ENCODE results near the gene N4BP2L2. TPM values are rescaled to one million over a fixed set of nuclear protein-coding genes. Genes with fewer than 3 reads are reported as not detected.

Gene N4BP2L2
- total RNA-seq, 2 donors from 2014 or later = 141 to 155 TPM

DNA sequence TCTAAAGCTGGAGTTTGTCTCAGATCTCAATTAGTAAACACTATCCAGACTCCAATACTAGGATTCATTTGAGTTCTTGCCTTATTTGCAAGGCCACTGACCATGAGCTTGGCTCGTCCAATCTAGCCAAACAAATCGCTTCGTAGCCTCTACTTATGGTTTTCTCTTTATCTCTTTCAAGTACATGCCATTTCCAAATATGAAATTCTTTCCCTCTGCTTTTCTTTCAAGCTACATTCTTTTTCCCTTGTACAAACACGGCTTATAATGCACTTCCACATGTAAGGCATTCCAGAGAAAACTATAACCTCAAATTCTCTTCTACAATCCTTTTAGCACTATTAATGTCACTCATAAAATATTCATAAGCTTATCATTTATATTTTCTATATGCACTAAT, 99.7 kb downstream of the N4BP2L2 start:
- Mint-ChIP-seq H3K9me3 (no peaks in the 10 kb centered on the region), H3K4me3 (no peak overlapping the region), H3K27me3 (no peaks in the 10 kb centered on the region), H3K36me3 (no peaks in the 10 kb centered on the region), H3K4me1 (ENCODE audit: low read depth in 2 of 2) (no peaks in the 10 kb centered on the region), H3K27ac (no peak overlapping the region)
- DNase-seq (ENCODE audit: low spot score) (no peak), ATAC-seq (no peak)

DNA sequence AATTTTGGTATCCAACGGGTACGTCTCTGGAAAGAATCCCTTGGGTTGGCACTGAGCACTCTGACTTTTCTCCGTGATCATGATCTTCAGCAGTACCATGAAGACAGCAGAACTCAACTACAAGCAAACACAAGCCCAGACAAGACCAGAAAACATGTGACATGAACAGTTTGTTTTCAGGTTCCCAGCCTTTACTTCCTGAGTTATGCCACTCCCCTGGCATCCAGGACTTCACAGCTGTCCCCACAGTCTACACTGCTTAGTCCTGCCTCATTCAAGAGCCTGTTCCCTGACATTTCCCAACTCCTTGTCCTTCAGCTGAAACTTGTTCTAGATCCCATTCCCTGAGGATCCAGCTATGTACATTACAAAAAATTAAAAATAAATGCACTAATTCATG, 105.7 kb downstream of the N4BP2L2 start:
- no peaks in the 10 kb centered on the region for H3K27me3 Mint-ChIP-seq
- H3K4me3 Mint-ChIP-seq = no peak overlapping the region
- H3K36me3 Mint-ChIP-seq = no peaks in the 10 kb centered on the region
- no peak for ATAC-seq
- no peak overlapping the region for H3K27ac Mint-ChIP-seq
- no peak for DNase-seq (ENCODE audit: low spot score)
- H3K9me3 Mint-ChIP-seq = no peaks in the 10 kb centered on the region
- peaks cover 11 to 15% of the 10 kb centered on the region in 2 donors for H3K4me1 Mint-ChIP-seq (ENCODE audit: low read depth in 2 of 2)

DNA sequence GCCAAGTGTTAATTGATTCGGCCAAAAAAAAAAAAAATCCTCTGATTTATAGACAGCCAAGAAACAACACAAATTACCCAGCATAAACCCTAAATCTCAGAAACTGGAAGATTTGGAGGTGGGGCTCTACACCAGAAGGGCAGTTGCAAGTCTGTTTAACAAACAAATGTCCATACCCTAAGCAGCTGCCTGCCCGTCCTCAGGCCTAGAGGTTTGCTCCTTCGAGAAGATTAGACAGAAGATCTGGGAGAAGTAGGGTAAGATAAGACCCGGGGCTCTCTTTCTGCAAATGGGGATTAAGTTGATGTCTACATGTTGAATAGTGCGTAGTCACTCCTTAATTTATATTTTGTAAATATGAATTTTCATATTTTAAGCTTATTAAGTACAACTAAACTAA, 107.2 kb downstream of the N4BP2L2 start:
- H3K36me3 Mint-ChIP-seq = peaks cover 5% of the 10 kb centered on the region
- H3K4me1 Mint-ChIP-seq (ENCODE audit: low read depth in 2 of 2) = peaks cover 16 to 20% of the 10 kb centered on the region in 2 donors
- no peaks in the 10 kb centered on the region for H3K9me3 Mint-ChIP-seq
- H3K4me3 Mint-ChIP-seq = no peak overlapping the region
- DNase-seq (ENCODE audit: low spot score) = no peak
- H3K27me3 Mint-ChIP-seq = no peaks in the 10 kb centered on the region
- ATAC-seq = no peak
- H3K27ac Mint-ChIP-seq = no peak overlapping the region

DNA sequence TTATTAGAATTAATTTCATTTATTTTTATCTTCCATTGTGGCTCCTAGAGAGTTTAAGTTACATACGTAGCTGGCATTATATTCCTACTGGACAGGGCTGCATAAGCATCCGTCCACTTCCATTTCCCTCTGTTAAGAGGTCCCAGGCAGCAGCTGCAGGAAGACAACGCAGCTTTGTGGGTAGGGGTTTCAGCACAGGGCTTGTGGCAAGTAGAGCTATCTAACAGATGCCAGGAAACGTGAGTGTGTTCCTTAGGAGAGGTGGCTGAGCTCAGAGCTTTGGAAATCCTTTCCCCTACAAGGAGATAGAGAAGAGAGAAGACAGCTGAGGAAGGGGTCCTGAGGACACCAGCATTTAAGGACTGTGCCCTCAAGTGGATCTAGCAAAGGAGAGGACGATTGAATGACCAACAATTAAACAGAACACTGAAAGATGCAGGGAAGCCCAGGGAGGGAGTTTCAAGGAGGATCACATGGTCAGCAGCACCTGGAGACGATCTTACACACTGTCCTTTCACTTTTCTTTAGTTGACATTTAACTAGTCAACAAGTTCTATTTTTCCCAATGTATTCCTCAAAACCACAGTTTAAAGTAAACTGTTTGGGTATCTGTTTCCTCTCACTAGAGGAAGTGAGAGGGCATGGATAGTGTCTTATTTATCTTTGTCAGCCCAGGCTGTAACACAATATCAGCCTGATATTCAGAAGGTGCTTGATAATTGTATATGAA, 108.4 kb downstream of the N4BP2L2 start:
- no peaks in the 10 kb centered on the region for H3K27me3 Mint-ChIP-seq
- no peak for ATAC-seq
- H3K4me3 Mint-ChIP-seq = peak overlapping the region; percentile 23

DNA sequence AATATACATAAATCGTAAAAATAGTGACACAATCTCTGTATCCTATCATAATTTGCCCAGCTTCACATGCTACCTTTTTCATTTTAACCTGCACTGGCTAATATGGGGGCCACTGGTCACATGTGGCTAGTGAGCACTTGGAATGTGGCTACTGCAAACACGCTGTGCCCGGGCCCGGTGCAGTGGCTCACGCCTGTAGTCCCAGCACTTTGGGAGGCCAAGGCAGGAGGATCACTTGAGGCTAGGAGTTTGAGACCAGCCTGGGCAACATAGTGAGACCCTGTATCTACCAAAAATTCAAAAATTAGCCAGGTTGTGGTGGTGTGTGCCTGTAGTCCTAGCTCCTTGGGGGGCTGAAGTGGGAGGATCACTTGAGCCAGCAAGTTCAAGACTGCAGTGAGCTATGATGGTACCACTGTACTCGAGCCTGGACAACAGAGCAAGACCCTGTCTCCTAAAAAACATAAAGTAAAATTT, 109.1 kb downstream of the N4BP2L2 start:
- Mint-ChIP-seq H3K36me3 (peaks cover 5% of the 10 kb centered on the region), H3K4me3 (no peak overlapping the region), H3K27me3 (no peaks in the 10 kb centered on the region), H3K9me3 (no peaks in the 10 kb centered on the region), H3K4me1 (ENCODE audit: low read depth in 2 of 2) (peaks cover 28 to 33% of the 10 kb centered on the region in 2 donors), H3K27ac (peak overlapping the region; percentile 99 to 100)
- DNase-seq (ENCODE audit: low spot score) (no peak), ATAC-seq (no peak)

More for the DNA sequence above, 108.4 kb downstream of the N4BP2L2 start:
- Mint-ChIP-seq H3K36me3 (peaks cover 5% of the 10 kb centered on the region), H3K4me1 (ENCODE audit: low read depth in 2 of 2) (peaks cover 26 to 31% of the 10 kb centered on the region in 2 donors), H3K9me3 (no peaks in the 10 kb centered on the region), H3K27ac (peak overlapping the region; percentile 3 to 64)
- DNase-seq (ENCODE audit: low spot score) = no peak

DNA sequence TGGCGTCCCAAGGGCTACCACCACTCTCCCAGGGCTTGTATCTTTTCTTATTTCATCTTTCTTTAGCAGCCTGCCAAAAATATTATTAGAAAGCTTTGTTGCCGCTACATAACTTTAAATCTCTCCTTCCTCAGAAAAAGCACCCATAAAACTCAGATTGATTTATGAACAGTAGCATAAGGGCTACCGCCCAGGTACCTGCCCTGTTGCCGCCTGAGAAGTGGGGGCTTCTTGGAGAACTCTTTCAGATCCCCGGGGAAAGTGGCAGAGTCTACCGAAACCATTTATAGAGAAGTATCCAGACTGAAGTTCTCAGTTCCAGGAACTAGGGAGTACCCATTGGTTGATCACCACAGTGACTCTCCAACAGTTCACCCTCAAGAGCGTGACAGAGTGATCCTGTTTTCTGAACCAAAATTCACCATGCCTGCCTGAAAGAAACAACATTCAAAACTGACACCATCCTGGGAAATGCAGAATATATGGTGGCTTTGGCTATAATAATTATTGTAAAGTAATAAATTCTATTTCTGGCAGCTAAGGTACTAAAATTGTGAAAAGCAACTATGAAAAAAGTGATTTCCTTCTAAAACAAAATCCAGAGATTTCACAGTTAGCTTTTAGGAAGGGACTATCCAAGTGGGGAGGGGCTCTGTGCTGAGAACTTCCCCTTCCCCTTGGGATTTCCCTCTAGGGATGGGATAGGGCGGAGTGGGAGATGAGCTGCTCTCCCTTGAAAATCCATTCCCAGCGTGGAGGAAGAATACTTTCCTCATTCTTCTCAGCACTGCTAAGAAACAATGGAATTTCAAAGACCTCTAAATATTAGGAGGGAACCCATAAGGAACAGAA, 109.8 kb downstream of the N4BP2L2 start:
- Mint-ChIP-seq H3K27me3 (no peaks in the 10 kb centered on the region), H3K4me1 (ENCODE audit: low read depth in 2 of 2) (peaks cover 33 to 40% of the 10 kb centered on the region in 2 donors), H3K9me3 (no peaks in the 10 kb centered on the region), H3K27ac (peak overlapping the region; percentile 99 to 100), H3K4me3 (peak overlapping the region; percentile 97), H3K36me3 (peaks cover 10% of the 10 kb centered on the region)
- DNase-seq (ENCODE audit: low spot score) = no peak
- ATAC-seq = peak in 1 of 2 donors; percentile 15

DNA sequence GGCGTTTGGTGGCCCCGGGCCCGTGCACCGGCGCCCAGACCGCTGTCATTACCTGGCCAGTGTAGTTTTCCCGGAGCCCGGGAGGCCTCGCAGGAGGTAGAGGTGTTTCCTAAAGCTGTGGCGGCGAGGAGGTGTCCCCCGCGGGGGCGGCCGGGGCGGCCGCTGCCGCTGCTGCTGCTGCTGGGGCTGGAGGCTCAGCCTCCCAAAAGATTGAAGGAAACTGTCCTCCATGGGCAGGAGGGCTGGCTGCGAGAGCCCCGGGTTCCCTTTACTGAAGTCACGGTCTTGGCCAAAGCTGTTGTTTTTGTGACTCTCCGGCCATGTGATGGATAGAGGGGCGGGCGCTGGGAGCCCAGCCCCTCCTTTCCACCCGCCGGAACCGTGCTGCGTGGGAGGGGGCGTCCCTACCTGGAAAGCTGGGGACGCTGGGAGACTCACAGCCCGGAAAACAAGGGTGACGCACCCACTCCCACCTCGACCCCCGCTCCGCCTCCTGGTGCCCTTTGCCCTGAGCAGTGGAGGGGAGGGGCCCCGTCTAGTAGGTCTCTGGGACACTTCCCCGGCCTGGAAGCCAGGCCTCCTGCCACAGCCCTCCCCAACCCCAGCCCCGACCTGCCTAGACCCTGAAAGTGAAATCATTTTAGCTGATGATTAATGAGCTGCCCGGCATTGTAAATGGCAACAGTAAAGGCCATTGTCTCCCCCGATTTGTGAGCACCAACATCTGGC, 110.6 kb downstream of the N4BP2L2 start, which contains the start of gene N4BP2L1:
TSS of gene N4BP2L1 (minus strand) at position 279 of the 729 bp plus-strand sequence. CDS start at position 231, 48 bp downstream.
- peak; percentile 93 for DNase-seq (ENCODE audit: low spot score)
- Mint-ChIP-seq H3K27ac (peak within 1 kb of the TSS; percentile 99 to 100), H3K27me3 (no peaks in the 10 kb centered on the region), H3K4me3 (peak within 1 kb of the TSS; percentile 100), H3K36me3 (peaks cover 18% of the 10 kb centered on the region), H3K4me1 (ENCODE audit: low read depth in 2 of 2) (peaks cover 38 to 48% of the 10 kb centered on the region in 2 donors), H3K9me3 (no peaks in the 10 kb centered on the region)
- peak; percentile 81 to 87 for ATAC-seq

DNA sequence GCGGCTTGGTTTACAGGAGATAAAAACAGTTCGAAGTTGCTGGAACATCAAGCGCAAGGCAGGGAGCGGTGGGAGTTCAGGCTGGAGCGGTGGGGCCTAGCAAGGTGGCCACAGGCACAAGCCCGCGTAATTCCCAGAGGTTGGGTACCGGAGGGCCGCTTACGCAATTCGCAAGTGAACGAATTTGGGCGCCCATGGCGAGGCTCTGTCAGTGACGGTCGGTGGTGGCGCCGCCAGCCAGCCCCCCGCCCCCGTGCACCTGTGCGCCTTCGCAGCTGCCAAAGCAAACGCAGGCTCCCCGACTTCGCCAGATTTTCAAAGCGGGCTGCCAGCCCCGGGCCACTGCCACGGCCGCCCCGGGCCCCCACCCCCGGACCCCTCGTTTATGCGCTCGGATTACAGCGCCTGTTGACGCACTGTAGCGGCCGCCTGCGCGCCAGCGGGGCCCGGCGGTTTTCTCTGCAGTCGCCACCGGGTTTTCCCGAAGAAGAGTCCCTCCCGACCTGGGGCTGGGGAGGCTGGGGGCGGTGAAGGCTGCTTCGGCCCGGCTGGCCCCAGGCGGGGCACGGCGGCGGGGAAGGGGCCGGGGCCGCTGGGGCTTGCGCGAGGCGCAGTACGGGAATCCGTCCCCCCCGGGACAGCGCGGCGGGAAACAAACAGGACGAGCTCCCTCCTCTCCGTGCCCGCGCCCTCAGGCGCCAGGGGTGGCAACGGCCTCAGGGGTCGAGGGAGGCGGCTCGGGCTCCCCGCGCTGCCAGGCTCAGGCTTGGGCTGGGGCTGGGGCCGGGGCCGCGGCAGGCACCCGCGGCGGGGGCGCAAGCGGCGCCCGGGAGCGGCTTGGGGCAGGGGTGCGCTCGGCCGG, 111.4 kb downstream of the N4BP2L2 start:
- Mint-ChIP-seq H3K27me3 (no peaks in the 10 kb centered on the region), H3K27ac (peak overlapping the region; percentile 99), H3K4me3 (peak overlapping the region; percentile 100), H3K4me1 (ENCODE audit: low read depth in 2 of 2) (peaks cover 40 to 50% of the 10 kb centered on the region in 2 donors), H3K36me3 (peaks cover 18% of the 10 kb centered on the region), H3K9me3 (no peaks in the 10 kb centered on the region)
- ATAC-seq = peak; percentile 43 to 52
- peak; percentile 82 for DNase-seq (ENCODE audit: low spot score)

DNA sequence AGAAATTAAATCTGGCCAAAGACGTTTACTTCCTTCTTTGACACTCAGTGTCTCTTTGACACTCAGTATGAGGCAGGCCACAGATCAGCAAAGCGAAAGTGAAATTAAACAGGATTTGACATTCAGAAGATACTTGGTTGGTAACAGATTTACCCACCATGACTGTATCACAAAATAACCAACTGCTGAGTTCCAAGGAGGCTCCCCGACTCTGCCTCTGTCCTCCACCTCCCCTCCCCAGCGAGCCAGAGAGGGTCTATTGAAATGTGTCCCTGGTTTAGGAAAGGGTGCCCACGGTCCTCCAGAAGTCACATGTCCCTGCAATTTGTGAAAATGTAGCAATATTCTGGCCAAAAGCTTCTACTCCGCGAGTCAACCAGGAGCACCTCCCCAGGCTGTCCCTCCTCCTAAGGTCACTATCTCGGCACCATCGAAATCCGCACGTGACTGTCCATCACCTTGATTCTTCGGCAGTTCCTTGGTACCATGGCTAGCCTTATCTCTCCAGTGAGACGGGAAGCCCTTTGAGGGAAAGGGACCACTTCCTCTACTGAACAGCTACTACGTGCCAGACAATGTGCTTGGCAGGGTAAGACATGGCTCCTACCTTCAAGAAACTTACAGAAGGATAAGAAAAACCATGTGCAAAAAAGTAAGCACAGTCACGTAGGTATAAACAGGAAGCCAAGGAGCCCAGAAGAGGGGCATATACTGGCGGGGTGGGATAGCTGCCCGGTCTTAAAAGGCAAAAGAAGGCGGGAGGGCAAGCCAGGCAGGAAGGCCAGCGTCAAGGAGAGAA, 112.2 kb downstream of the N4BP2L2 start:
- peak; percentile 77 for ATAC-seq
- no peaks in the 10 kb centered on the region for H3K27me3 Mint-ChIP-seq
- peaks cover 18% of the 10 kb centered on the region for H3K36me3 Mint-ChIP-seq
- H3K4me3 Mint-ChIP-seq = peak overlapping the region; percentile 100
- no peaks in the 10 kb centered on the region for H3K9me3 Mint-ChIP-seq
- peak overlapping the region; percentile 99 for H3K27ac Mint-ChIP-seq
- peak; percentile 72 for DNase-seq (ENCODE audit: low spot score)
- H3K4me1 Mint-ChIP-seq (ENCODE audit: low read depth in 2 of 2) = peaks cover 40 to 50% of the 10 kb centered on the region in 2 donors

DNA sequence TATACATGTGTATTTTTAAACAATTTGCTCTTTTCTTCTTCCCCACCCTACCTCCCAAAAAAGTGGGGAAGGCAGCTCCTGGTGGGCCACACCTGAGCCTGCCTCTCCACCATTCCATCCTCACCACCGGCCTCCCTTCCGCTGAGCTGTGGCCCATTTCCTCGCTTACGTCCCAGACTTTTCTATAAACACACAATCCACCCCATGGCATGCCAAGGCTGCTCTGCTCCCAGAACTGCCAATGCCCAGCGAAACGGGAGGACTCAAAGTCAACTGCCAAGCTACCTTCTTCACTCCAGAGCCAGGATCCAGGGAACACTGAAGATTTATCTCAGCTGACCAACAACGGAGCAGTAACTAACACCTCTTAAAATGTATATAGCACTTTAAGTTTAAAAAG, 113.4 kb downstream of the N4BP2L2 start:
- Mint-ChIP-seq H3K27me3 (no peaks in the 10 kb centered on the region), H3K9me3 (peaks cover under 1% of the 10 kb centered on the region), H3K4me3 (peak overlapping the region; percentile 100), H3K27ac (peak overlapping the region; percentile 99), H3K36me3 (peaks cover 27% of the 10 kb centered on the region), H3K4me1 (ENCODE audit: low read depth in 2 of 2) (peaks cover 39 to 46% of the 10 kb centered on the region in 2 donors)
- ATAC-seq (no peak), DNase-seq (ENCODE audit: low spot score) (no peak)

DNA sequence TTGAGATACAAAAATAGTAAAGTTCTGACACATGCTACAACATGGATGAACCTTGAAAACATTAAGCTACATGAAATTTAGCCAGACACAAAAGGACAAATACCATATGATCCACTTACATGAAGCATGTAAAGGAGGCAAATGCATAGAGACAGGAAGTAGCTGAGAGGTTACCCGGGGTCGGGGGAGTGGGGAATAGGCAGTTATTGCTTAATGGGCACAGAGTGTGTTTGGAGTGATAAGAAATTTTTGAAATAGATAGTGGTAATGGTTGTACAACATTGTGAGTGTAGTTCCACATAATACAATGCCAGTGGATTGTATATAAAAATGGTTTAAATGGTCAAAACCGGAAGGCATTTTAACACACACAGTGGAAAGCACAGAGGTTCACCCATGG, 115.0 kb downstream of the N4BP2L2 start:
- H3K4me3 Mint-ChIP-seq = peak overlapping the region; percentile 35
- DNase-seq (ENCODE audit: low spot score) = no peak
- H3K9me3 Mint-ChIP-seq = peaks cover 4% of the 10 kb centered on the region
- H3K27ac Mint-ChIP-seq = peak overlapping the region; percentile 64 to 80
- peaks cover 33 to 39% of the 10 kb centered on the region in 2 donors for H3K4me1 Mint-ChIP-seq (ENCODE audit: low read depth in 2 of 2)
- no peak for ATAC-seq
- H3K36me3 Mint-ChIP-seq = peaks cover 39% of the 10 kb centered on the region
- no peaks in the 10 kb centered on the region for H3K27me3 Mint-ChIP-seq

DNA sequence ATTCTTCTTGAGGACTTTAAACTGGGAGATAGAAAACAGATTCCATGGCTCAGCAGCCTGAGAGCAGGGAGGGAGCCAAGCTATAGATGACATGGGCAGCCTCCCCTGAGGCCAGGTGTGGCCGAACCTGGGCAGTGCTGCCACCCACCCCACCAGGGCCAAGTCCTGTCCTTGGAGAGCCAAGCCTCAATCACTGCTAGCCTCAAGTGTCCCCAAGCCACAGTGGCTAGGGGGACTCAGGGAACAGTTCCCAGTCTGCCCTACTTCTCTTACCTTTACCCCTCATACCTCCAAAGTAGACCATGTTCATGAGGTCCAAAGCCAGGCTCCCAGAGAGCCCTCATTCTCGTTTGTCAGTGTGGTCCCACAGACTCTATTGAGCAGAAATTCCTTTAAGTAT, 118.7 kb downstream of the N4BP2L2 start:
- Mint-ChIP-seq H3K4me3 (no peak overlapping the region), H3K36me3 (peaks cover 40% of the 10 kb centered on the region), H3K9me3 (peaks cover 4% of the 10 kb centered on the region), H3K4me1 (ENCODE audit: low read depth in 2 of 2) (peaks cover 19 to 22% of the 10 kb centered on the region in 2 donors), H3K27me3 (no peaks in the 10 kb centered on the region), H3K27ac (no peak overlapping the region)
- DNase-seq (ENCODE audit: low spot score) (no peak), ATAC-seq (no peak)

Data from natural killer cell treated with Interleukin-12 subunit alpha and Interleukin-12 subunit beta and Interleukin-15 and Interleukin-18, amount 100 ng/mL, for 72 hours (primary cell).